ENCODE data around the gene BACH2. TPM values are rescaled to one million over a fixed set of nuclear protein-coding genes. Genes with fewer than 3 reads are reported as not detected.
"Not testable (repeated sequence)": the region's sequence is repeated elsewhere in the genome, so short reads cannot be mapped to it uniquely, and the experiment has no call there.

The BACH2 gene
- total RNA-seq, 1 donor from 2014 or later, result 2.1 TPM

DNA sequence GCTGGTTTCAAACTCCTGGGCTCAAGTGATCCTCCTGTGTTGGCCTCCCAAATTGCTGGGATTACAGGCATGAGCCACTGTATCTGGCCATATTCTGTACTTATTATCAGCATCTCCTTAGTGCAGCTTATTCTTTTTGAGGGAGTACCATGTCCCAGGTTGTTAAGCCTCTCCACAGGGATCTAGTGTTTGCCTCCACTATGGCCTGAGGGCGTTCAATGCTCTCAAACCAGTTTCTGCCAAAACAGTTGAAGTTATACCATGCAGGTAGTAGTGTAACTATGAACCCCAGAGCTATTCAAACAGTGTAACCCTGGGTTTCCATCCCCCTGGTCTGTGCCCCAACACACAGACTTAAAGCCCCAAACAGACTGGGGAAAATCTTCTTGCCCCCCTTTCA is 81.7 kb downstream of the BACH2 start:
- TF ChIP-seq, protein P1, sequence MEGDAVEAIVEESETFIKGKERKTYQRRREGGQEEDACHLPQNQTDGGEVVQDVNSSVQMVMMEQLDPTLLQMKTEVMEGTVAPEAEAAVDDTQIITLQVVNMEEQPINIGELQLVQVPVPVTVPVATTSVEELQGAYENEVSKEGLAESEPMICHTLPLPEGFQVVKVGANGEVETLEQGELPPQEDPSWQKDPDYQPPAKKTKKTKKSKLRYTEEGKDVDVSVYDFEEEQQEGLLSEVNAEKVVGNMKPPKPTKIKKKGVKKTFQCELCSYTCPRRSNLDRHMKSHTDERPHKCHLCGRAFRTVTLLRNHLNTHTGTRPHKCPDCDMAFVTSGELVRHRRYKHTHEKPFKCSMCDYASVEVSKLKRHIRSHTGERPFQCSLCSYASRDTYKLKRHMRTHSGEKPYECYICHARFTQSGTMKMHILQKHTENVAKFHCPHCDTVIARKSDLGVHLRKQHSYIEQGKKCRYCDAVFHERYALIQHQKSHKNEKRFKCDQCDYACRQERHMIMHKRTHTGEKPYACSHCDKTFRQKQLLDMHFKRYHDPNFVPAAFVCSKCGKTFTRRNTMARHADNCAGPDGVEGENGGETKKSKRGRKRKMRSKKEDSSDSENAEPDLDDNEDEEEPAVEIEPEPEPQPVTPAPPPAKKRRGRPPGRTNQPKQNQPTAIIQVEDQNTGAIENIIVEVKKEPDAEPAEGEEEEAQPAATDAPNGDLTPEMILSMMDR (IDR thresholded peaks at IDR 0.05; ENCODE audit: insufficient read depth, low read length, severe bottlenecking), result no peak
- DNase-seq (ENCODE audit: low read depth), result no peak
- no peak for FAIRE-seq
- no peaks in the 10 kb centered on the region for H3K27me3 ChIP-seq (ENCODE audit: control insufficient read depth, insufficient read depth, low read length)
- no peak overlapping the region for H3K4me3 ChIP-seq (ENCODE audit: low read depth, low read length)
- no peaks in the 10 kb centered on the region for H3K36me3 ChIP-seq (ENCODE audit: control insufficient read depth, insufficient read depth, low read length)

DNA sequence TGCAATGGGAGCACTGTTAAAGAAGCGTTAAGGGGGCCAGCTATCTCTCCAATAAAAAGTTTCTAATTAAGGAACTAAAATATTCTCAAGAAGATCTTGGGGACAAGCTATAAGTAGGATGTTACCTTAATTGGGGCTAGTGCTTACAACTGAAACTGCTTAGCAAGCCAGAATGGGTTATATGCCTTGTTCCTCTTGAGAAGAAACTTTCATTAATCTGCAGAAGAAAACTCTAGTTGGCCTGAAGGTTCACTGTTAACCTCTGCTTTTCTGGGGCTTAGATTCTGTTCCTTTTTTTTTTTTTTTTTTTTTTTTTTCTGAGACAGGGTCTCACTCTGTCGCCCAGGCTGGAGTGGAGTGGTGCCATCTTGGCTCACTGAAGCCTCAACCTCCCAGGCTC is 82.2 kb downstream of the BACH2 start:
- DNase-seq (ENCODE audit: low read depth), result no peak
- TF ChIP-seq, protein P1 (IDR thresholded peaks at IDR 0.05; ENCODE audit: insufficient read depth, low read length, severe bottlenecking), result no peak
- Histone ChIP-seq H3K4me3 (ENCODE audit: low read depth, low read length) (no peak overlapping the region), H3K27me3 (ENCODE audit: control insufficient read depth, insufficient read depth, low read length) (no peaks in the 10 kb centered on the region), H3K36me3 (ENCODE audit: control insufficient read depth, insufficient read depth, low read length) (no peaks in the 10 kb centered on the region)
- FAIRE-seq, result no peak

DNA sequence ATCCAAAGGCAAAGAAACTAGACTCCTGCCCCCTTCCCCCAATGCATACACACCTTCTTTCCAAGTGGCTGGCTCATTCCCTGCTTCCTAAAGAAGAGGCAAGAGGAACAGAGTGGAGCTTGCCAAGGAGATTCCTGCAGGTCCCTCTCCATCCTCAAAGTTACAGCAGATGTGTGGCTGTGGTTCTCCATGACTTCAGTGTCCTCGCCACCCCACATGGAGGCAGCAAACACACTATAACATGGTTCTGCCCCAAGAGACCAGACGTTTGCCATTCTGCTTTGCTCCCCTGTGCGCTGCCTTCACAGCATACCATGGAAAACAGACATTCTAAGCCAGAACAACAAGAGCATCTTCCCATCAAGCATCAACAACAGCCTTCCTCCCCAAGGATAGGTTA is 84.4 kb downstream of the BACH2 start:
- Histone ChIP-seq H3K36me3 (ENCODE audit: control insufficient read depth, insufficient read depth, low read length) (no peaks in the 10 kb centered on the region), H3K4me3 (ENCODE audit: low read depth, low read length) (no peak overlapping the region), H3K27me3 (ENCODE audit: control insufficient read depth, insufficient read depth, low read length) (no peaks in the 10 kb centered on the region)
- DNase-seq (ENCODE audit: low read depth) (no peak), FAIRE-seq (no peak)
- TF ChIP-seq, protein P1 (IDR thresholded peaks at IDR 0.05; ENCODE audit: insufficient read depth, low read length, severe bottlenecking), result no peak

DNA sequence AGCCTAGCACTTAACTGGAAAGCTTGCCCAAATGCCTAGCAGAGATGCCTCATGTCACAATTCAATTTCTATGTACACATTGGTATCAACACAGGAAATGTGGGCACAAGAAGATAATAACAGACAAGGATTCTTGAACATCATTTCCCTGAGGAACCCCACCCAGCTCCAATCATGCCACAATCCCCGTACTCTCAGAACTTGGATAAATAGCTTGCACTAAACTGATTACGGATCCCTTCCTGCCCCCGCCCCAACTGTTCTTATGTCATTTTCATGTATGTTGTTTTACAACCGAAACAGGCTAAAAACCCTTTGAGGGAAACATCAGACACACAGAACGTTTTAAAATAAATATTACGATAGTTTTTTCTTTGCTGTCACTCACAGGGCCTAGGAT is 87.1 kb downstream of the BACH2 start:
- TF ChIP-seq, protein P1 (IDR thresholded peaks at IDR 0.05; ENCODE audit: insufficient read depth, low read length, severe bottlenecking), result no peak

DNA sequence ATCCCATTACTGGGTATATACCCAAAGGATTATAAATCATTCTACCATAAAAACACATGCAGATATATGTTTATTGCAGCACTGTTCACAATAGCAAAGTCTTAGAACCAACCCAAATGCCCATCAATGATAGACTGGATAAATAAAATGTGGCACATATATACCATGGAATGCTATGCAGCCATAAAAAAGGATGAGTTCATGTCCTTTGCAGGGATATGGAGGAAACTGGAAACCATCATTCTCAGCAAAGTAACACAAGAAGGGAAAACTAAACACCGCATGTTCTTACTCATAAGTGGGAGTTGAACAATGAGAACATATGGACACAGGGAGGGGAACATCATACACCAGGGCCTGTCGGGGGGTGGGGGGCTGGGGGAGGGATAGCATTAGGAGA is 88.0 kb downstream of the BACH2 start:
- H3K4me3 ChIP-seq (ENCODE audit: low read depth, low read length); DNase-seq (ENCODE audit: low read depth); H3K27me3 ChIP-seq (ENCODE audit: control insufficient read depth, insufficient read depth, low read length); H3K36me3 ChIP-seq (ENCODE audit: control insufficient read depth, insufficient read depth, low read length); FAIRE-seq: not testable (repeated sequence)

More for the DNA sequence above, 87.1 kb downstream of the BACH2 start:
- FAIRE-seq, result no peak
- no peak overlapping the region for H3K4me3 ChIP-seq (ENCODE audit: low read depth, low read length)
- DNase-seq (ENCODE audit: low read depth), result no peak
- H3K36me3 ChIP-seq (ENCODE audit: control insufficient read depth, insufficient read depth, low read length), result no peaks in the 10 kb centered on the region
- no peaks in the 10 kb centered on the region for H3K27me3 ChIP-seq (ENCODE audit: control insufficient read depth, insufficient read depth, low read length)

DNA sequence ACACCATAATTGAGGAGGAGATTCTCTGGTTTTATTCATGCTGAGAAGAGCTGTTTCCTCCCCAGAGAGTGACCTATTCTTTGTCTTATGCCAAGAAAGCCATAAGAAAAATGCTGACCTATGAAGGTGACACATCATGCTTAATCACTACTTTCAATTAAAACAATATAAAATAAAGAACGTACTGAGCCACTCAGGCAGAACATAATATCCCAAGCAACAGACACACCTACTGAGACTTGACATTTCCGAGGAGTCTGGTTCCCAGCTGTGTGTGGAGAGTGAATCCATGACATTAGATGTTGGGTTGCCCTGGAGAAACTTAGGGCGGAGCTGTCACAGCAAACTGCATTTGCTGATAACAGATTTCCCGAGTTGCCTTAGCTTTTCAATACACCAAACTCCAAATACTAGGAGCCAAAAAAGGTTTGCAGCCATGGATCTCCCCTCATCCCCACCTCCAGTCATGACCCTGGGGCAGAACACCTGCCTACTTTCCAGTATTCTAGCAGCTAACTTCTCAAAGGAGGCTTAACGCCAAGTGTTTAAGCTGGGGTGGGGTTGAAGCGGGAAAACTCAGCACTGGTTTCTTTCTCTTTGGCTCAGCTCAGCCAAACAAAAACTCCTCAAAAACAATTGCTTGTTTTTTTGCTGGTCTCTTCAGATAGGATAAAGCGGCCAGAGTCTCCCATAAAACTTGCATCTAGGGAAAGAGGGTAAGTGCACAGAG is 92.2 kb downstream of the BACH2 start:
- no peaks in the 10 kb centered on the region for H3K27me3 ChIP-seq (ENCODE audit: control insufficient read depth, insufficient read depth, low read length)
- no peak overlapping the region for H3K4me3 ChIP-seq (ENCODE audit: low read depth, low read length)
- TF ChIP-seq, protein P1 (IDR thresholded peaks at IDR 0.05; ENCODE audit: insufficient read depth, low read length, severe bottlenecking), result no peak
- DNase-seq (ENCODE audit: low read depth), result peak; percentile 69
- no peaks in the 10 kb centered on the region for H3K36me3 ChIP-seq (ENCODE audit: control insufficient read depth, insufficient read depth, low read length)
- no peak for FAIRE-seq

Measured in bronchial epithelial cell (primary cell).